Raji (cell line): ENCODE results near the gene FFAR2.

Source experiments
- POLR2A ChIP-seq: IDR thresholded peaks from 2 replicates; pipeline ENCODE4 v1.6.1; 2011; ENCODE audit warnings: low read depth, low read length, control low read depth; ENCODE audit not compliant: insufficient read depth

The FFAR2 gene

GRCh38 chr19:35447606-35448469 lies at the start of gene FFAR2:
Gene FFAR2 (plus strand): TSS chr19:35448257. CDS start chr19:35449715, 1,458 bp downstream.
- no peak for TF ChIP-seq POLR2A

GRCh38 chr19:35398570-35398969 lies 49.5 kb upstream of the FFAR2 start:
- no peak for TF ChIP-seq POLR2A

- no peak for TF ChIP-seq POLR2A
These were observed 48.8 kb upstream of the FFAR2 start for GRCh38 chr19:35399231-35399630.

GRCh38 chr19:35399948-35400772 lies 47.9 kb upstream of the FFAR2 start:
- no peak for TF ChIP-seq POLR2A

- TF ChIP-seq POLR2A = no peak
These were observed 47.3 kb upstream of the FFAR2 start for GRCh38 chr19:35400773-35401100.

- no peak for TF ChIP-seq POLR2A
These were observed 44.8 kb upstream of the FFAR2 start for GRCh38 chr19:35403116-35403760.

- TF ChIP-seq POLR2A = no peak
These were observed 43.0 kb upstream of the FFAR2 start for GRCh38 chr19:35404879-35405622.

GRCh38 chr19:35407619-35408018 lies 40.4 kb upstream of the FFAR2 start:
- no peak for TF ChIP-seq POLR2A

- TF ChIP-seq POLR2A = no peak
These were observed 39.5 kb upstream of the FFAR2 start for GRCh38 chr19:35408284-35409171.

GRCh38 chr19:35409191-35409590 lies 38.9 kb upstream of the FFAR2 start:
- no peak for TF ChIP-seq POLR2A

GRCh38 chr19:35410487-35410886 lies 37.6 kb upstream of the FFAR2 start:
- TF ChIP-seq POLR2A = no peak

GRCh38 chr19:35414442-35414841 lies 33.6 kb upstream of the FFAR2 start:
- no peak for TF ChIP-seq POLR2A

- TF ChIP-seq POLR2A = no peak
These were observed 31.7 kb upstream of the FFAR2 start for GRCh38 chr19:35416331-35416730.

GRCh38 chr19:35417278-35417677 lies 30.8 kb upstream of the FFAR2 start:
- TF ChIP-seq POLR2A = no peak

GRCh38 chr19:35417713-35418534 lies 30.1 kb upstream of the FFAR2 start:
- no peak for TF ChIP-seq POLR2A
